ENCODE results near the gene ALG1L2.
"Not testable (repeated sequence)": the region's sequence is repeated elsewhere in the genome, so short reads cannot be mapped to it uniquely, and the experiment has no call there.

Gene ALG1L2

GRCh38 chr3:130111185-130111864 lies 29.7 kb downstream of the ALG1L2 start:
- H3K9me3 ChIP-seq (ENCODE audit: control insufficient read depth, insufficient read depth, low read depth, low read length) = no peaks in the 10 kb centered on the region
- peak overlapping the region; percentile 70; the same call in 1 of the 2 replicates for H3K27ac ChIP-seq (ENCODE audit: low read depth, low read length)
- peak overlapping the region; percentile 68 for H3K4me3 ChIP-seq (ENCODE audit: low read depth, low read length)
- H3K4me1 ChIP-seq (ENCODE audit: control insufficient read depth, insufficient read depth, low read length) = no peaks in the 10 kb centered on the region
- no peaks in the 10 kb centered on the region for H3K27me3 ChIP-seq (ENCODE audit: control insufficient read depth, insufficient read depth, low read length)
- peak overlapping the region; percentile 81 for H3K9ac ChIP-seq (ENCODE audit: low read length)
- no peaks in the 10 kb centered on the region for H3K36me3 ChIP-seq (ENCODE audit: control insufficient read depth, insufficient read depth, low read length)

- H3K27ac ChIP-seq (ENCODE audit: low read depth, low read length) = peak overlapping the region; percentile 55; the same call in 1 of the 2 replicates
- peak overlapping the region; percentile 95 for H3K9ac ChIP-seq (ENCODE audit: low read length)
- not testable (repeated sequence) for H3K27me3 ChIP-seq (ENCODE audit: control insufficient read depth, insufficient read depth, low read length); H3K36me3 ChIP-seq (ENCODE audit: control insufficient read depth, insufficient read depth, low read length); H3K4me1 ChIP-seq (ENCODE audit: control insufficient read depth, insufficient read depth, low read length); H3K9me3 ChIP-seq (ENCODE audit: control insufficient read depth, insufficient read depth, low read depth, low read length)
- H3K4me3 ChIP-seq (ENCODE audit: low read depth, low read length) = peak overlapping the region; percentile 88
These were observed 30.5 kb downstream of the ALG1L2 start for GRCh38 chr3:130111865-130112747.

- peak overlapping the region; percentile 55; the same call in 1 of the 2 replicates for H3K27ac ChIP-seq (ENCODE audit: low read depth, low read length)
- not testable (repeated sequence) for H3K4me1 ChIP-seq (ENCODE audit: control insufficient read depth, insufficient read depth, low read length); H3K27me3 ChIP-seq (ENCODE audit: control insufficient read depth, insufficient read depth, low read length)
These were observed 31.1 kb downstream of the ALG1L2 start for GRCh38 chr3:130112748-130113073.

GRCh38 chr3:130115400-130115799 lies 33.8 kb downstream of the ALG1L2 start:
- H3K27me3 ChIP-seq (ENCODE audit: control insufficient read depth, insufficient read depth, low read length); H3K9me3 ChIP-seq (ENCODE audit: control insufficient read depth, insufficient read depth, low read depth, low read length); H3K9ac ChIP-seq (ENCODE audit: low read length); H3K4me1 ChIP-seq (ENCODE audit: control insufficient read depth, insufficient read depth, low read length); H3K27ac ChIP-seq (ENCODE audit: low read depth, low read length); H3K4me3 ChIP-seq (ENCODE audit: low read depth, low read length); H3K36me3 ChIP-seq (ENCODE audit: control insufficient read depth, insufficient read depth, low read length): not testable (repeated sequence)

More at GRCh38 chr3:130112748-130113073, 31.1 kb downstream of the ALG1L2 start:
- H3K4me3 ChIP-seq (ENCODE audit: low read depth, low read length) = peak overlapping the region; percentile 88
- not testable (repeated sequence) for H3K9me3 ChIP-seq (ENCODE audit: control insufficient read depth, insufficient read depth, low read depth, low read length); H3K36me3 ChIP-seq (ENCODE audit: control insufficient read depth, insufficient read depth, low read length)
- H3K9ac ChIP-seq (ENCODE audit: low read length) = peak overlapping the region; percentile 95

- Histone ChIP-seq H3K9me3 (ENCODE audit: control insufficient read depth, insufficient read depth, low read depth, low read length) (no peaks in the 10 kb centered on the region), H3K4me1 (ENCODE audit: control insufficient read depth, insufficient read depth, low read length) (no peaks in the 10 kb centered on the region), H3K27ac (ENCODE audit: low read depth, low read length) (no peak overlapping the region), H3K9ac (ENCODE audit: low read length) (no peak overlapping the region), H3K4me3 (ENCODE audit: low read depth, low read length) (no peak overlapping the region), H3K36me3 (ENCODE audit: control insufficient read depth, insufficient read depth, low read length) (peaks cover 4% of the 10 kb centered on the region; the same call in 1 of the 2 replicates), H3K27me3 (ENCODE audit: control insufficient read depth, insufficient read depth, low read length) (no peaks in the 10 kb centered on the region)
These were observed 36.3 kb downstream of the ALG1L2 start for GRCh38 chr3:130117933-130118332.

GRCh38 chr3:130119824-130120223 lies 38.2 kb downstream of the ALG1L2 start:
- not testable (repeated sequence) for H3K36me3 ChIP-seq (ENCODE audit: control insufficient read depth, insufficient read depth, low read length); H3K27ac ChIP-seq (ENCODE audit: low read depth, low read length); H3K4me1 ChIP-seq (ENCODE audit: control insufficient read depth, insufficient read depth, low read length); H3K9ac ChIP-seq (ENCODE audit: low read length); H3K9me3 ChIP-seq (ENCODE audit: control insufficient read depth, insufficient read depth, low read depth, low read length); H3K27me3 ChIP-seq (ENCODE audit: control insufficient read depth, insufficient read depth, low read length); H3K4me3 ChIP-seq (ENCODE audit: low read depth, low read length)

- not testable (repeated sequence) for H3K36me3 ChIP-seq (ENCODE audit: control insufficient read depth, insufficient read depth, low read length); H3K27ac ChIP-seq (ENCODE audit: low read depth, low read length); H3K9ac ChIP-seq (ENCODE audit: low read length); H3K4me3 ChIP-seq (ENCODE audit: low read depth, low read length); H3K27me3 ChIP-seq (ENCODE audit: control insufficient read depth, insufficient read depth, low read length); H3K9me3 ChIP-seq (ENCODE audit: control insufficient read depth, insufficient read depth, low read depth, low read length); H3K4me1 ChIP-seq (ENCODE audit: control insufficient read depth, insufficient read depth, low read length)
These were observed 38.7 kb downstream of the ALG1L2 start for GRCh38 chr3:130120291-130120690.

- not testable (repeated sequence) for H3K9ac ChIP-seq (ENCODE audit: low read length); H3K36me3 ChIP-seq (ENCODE audit: control insufficient read depth, insufficient read depth, low read length); H3K4me3 ChIP-seq (ENCODE audit: low read depth, low read length); H3K4me1 ChIP-seq (ENCODE audit: control insufficient read depth, insufficient read depth, low read length); H3K27ac ChIP-seq (ENCODE audit: low read depth, low read length); H3K27me3 ChIP-seq (ENCODE audit: control insufficient read depth, insufficient read depth, low read length); H3K9me3 ChIP-seq (ENCODE audit: control insufficient read depth, insufficient read depth, low read depth, low read length)
These were observed 41.5 kb downstream of the ALG1L2 start for GRCh38 chr3:130122891-130123775.

- H3K27ac ChIP-seq (ENCODE audit: low read depth, low read length); H3K4me1 ChIP-seq (ENCODE audit: control insufficient read depth, insufficient read depth, low read length); H3K9ac ChIP-seq (ENCODE audit: low read length); H3K36me3 ChIP-seq (ENCODE audit: control insufficient read depth, insufficient read depth, low read length); H3K4me3 ChIP-seq (ENCODE audit: low read depth, low read length); H3K27me3 ChIP-seq (ENCODE audit: control insufficient read depth, insufficient read depth, low read length); H3K9me3 ChIP-seq (ENCODE audit: control insufficient read depth, insufficient read depth, low read depth, low read length): not testable (repeated sequence)
These were observed 43.8 kb downstream of the ALG1L2 start for GRCh38 chr3:130125406-130125805.

GRCh38 chr3:130136337-130136736 lies 54.7 kb downstream of the ALG1L2 start:
- Histone ChIP-seq H3K4me1 (ENCODE audit: control insufficient read depth, insufficient read depth, low read length) (peaks cover 28% of the 10 kb centered on the region), H3K27ac (ENCODE audit: low read depth, low read length) (peak overlapping the region; percentile 51; the same call in 1 of the 2 replicates), H3K9ac (ENCODE audit: low read length) (peak overlapping the region; percentile 22)
- not testable (repeated sequence) for H3K36me3 ChIP-seq (ENCODE audit: control insufficient read depth, insufficient read depth, low read length); H3K9me3 ChIP-seq (ENCODE audit: control insufficient read depth, insufficient read depth, low read depth, low read length); H3K4me3 ChIP-seq (ENCODE audit: low read depth, low read length); H3K27me3 ChIP-seq (ENCODE audit: control insufficient read depth, insufficient read depth, low read length)

- H3K27me3 ChIP-seq (ENCODE audit: control insufficient read depth, insufficient read depth, low read length) = not testable (repeated sequence)
These were observed 56.1 kb downstream of the ALG1L2 start for GRCh38 chr3:130137685-130138084.

More at GRCh38 chr3:130137685-130138084, 56.1 kb downstream of the ALG1L2 start:
- H3K4me1 ChIP-seq (ENCODE audit: control insufficient read depth, insufficient read depth, low read length) = peaks cover 28% of the 10 kb centered on the region
- H3K27ac ChIP-seq (ENCODE audit: low read depth, low read length); H3K4me3 ChIP-seq (ENCODE audit: low read depth, low read length); H3K36me3 ChIP-seq (ENCODE audit: control insufficient read depth, insufficient read depth, low read length); H3K9me3 ChIP-seq (ENCODE audit: control insufficient read depth, insufficient read depth, low read depth, low read length): not testable (repeated sequence)
- H3K9ac ChIP-seq (ENCODE audit: low read length) = peak overlapping the region; percentile 79
